BJ (cell line): ENCODE data around the gene ATP6V0E2. TPM values are rescaled to one million over a fixed set of nuclear protein-coding genes. Genes with fewer than 3 reads are reported as not detected.

Experiments
- CTCF ChIA-PET: fragments of 350-600 bp; formaldehyde crosslinking; extraction: SDS; loops from one replicate; lab custom pipeline; 2021; ENCODE audit warnings: antibody characterized with exemption, inconsistent platforms; lab: Yijun Ruan, JAX
- POLR2A ChIA-PET: fragments of 300-600 bp; sonication (Branson Sonifier 250); formaldehyde crosslinking; extraction: SDS; loops from one replicate; lab custom pipeline; 2021; ENCODE audit warnings: antibody characterized with exemption; lab: Charles Lee
- DNase-seq: peaks from one replicate; pipeline ENCODE4 v3.0.0-alpha.2; 2011; ENCODE audit warnings: low read depth
- H3K27me3 ChIP-seq: 2 replicates; pipeline ENCODE4 v1.6.0; 2011; ENCODE audit warnings: low read length; ENCODE audit not compliant: control insufficient read depth, insufficient read depth
- H3K36me3 ChIP-seq: 2 replicates; pipeline ENCODE4 v1.5.1; 2011; ENCODE audit warnings: low read length; ENCODE audit not compliant: control insufficient read depth, insufficient read depth
- H3K4me3 ChIP-seq: 2 replicates; pipeline ENCODE4 v1.5.1; 2011; ENCODE audit warnings: low read depth, mild to moderate bottlenecking, control low read depth, low read length
- CTCF ChIP-seq: IDR thresholded peaks from 2 replicates; pipeline ENCODE4 v1.5.1; 2011; ENCODE audit warnings: low read depth, mild to moderate bottlenecking, control low read depth, inconsistent platforms, low read length, moderate library complexity; ENCODE audit not compliant: insufficient read depth
- polyA plus RNA-seq: library from polyadenylated mRNA; depleted of rRNA; stranded (reverse); fragments of >200 nt; gene quantifications from 2 replicates; pipeline ENCODE4 v1.2.3, GENCODE V29; 2011

ATP6V0E2 gene
- polyA plus RNA-seq, 1 experiment, result 17.7 TPM

- ChIA-PET CTCF (no interaction called here), POLR2A (no interaction called here)
- H3K4me3 ChIP-seq, result no peak overlapping the region
- H3K36me3 ChIP-seq, result peaks cover 24% of the 10 kb centered on the region
- no peak for TF ChIP-seq CTCF
- no peak for DNase-seq
- no peaks in the 10 kb centered on the region for H3K27me3 ChIP-seq
Observed at GRCh38 chr7:149863500-149863899, 10.3 kb upstream of the ATP6V0E2 start.

- CTCF ChIA-PET, result interaction anchor here (0.8 kb wide), 1 partner anchor 58 kb away, joined by 3 read pairs; no protein-coding TSS in a partner anchor
- DNase-seq, result no peak
- Histone ChIP-seq H3K27me3 (no peaks in the 10 kb centered on the region), H3K4me3 (no peak overlapping the region), H3K36me3 (peaks cover 24% of the 10 kb centered on the region)
- TF ChIP-seq CTCF, result no peak
- POLR2A ChIA-PET, result no interaction called here
Observed at GRCh38 chr7:149864023-149864422, 9.7 kb upstream of the ATP6V0E2 start.

GRCh38 chr7:149864751-149865150 lies 9.0 kb upstream of the ATP6V0E2 start:
- TF ChIP-seq CTCF, result no peak
- peaks cover 20% of the 10 kb centered on the region for H3K36me3 ChIP-seq
- POLR2A ChIA-PET, result no interaction called here
- H3K4me3 ChIP-seq, result no peak overlapping the region
- CTCF ChIA-PET, result interaction anchor here (0.8 kb wide), 1 partner anchor 59 kb away, joined by 3 read pairs; no protein-coding TSS in a partner anchor
- no peak for DNase-seq
- no peaks in the 10 kb centered on the region for H3K27me3 ChIP-seq

- no peak for DNase-seq
- Histone ChIP-seq H3K4me3 (no peak overlapping the region), H3K27me3 (no peaks in the 10 kb centered on the region), H3K36me3 (peaks cover 20% of the 10 kb centered on the region)
- TF ChIP-seq CTCF, result no peak
- POLR2A ChIA-PET, result no interaction called here
- CTCF ChIA-PET, result no interaction called here
Observed at GRCh38 chr7:149865437-149865836, 8.3 kb upstream of the ATP6V0E2 start.

- TF ChIP-seq CTCF, result no peak
- POLR2A ChIA-PET, result no interaction called here
- no peak overlapping the region for H3K4me3 ChIP-seq
- peaks cover 18% of the 10 kb centered on the region for H3K36me3 ChIP-seq
- DNase-seq, result no peak
- CTCF ChIA-PET, result no interaction called here
- no peaks in the 10 kb centered on the region for H3K27me3 ChIP-seq
Observed at GRCh38 chr7:149866139-149866778, 7.5 kb upstream of the ATP6V0E2 start.
